K562 (cell line): ENCODE results near the gene NEURL1B. TPM values are rescaled to one million over a fixed set of nuclear protein-coding genes. Genes with fewer than 3 reads are reported as not detected.

ENCODE experiments used
- ATAC-seq: fragments of 200-7000 bp; cut with Tn5 transposase; 3 replicates; pipeline ENCODE4 v1.9.1; 2020; ENCODE audit warnings: moderate library complexity
- BruUV-seq: library from RNA; stranded (reverse); fragments of 400-500 nt; replicated peaks from 2 replicates; lab custom pipeline; 2021; lab: Mats Ljungman, UMichigan
- CTCF ChIA-PET: fragments of 300-600 bp; formaldehyde crosslinking; extraction: SDS; loops from one replicate; lab custom pipeline; 2021; ENCODE audit warnings: low intra/inter-chr PET ratio; lab: Yijun Ruan, JAX
- POLR2A ChIA-PET: fragments of 300-600, 350-650 bp; sonication (Branson Sonifier 250); formaldehyde crosslinking; extraction: SDS; loops from one replicate; lab custom pipeline; 2021; ENCODE audit warnings: antibody characterized with exemption, inconsistent platforms; lab: Yijun Ruan, JAX
- DNase-seq, 4 experiments: peaks; one replicate each; pipeline versions ENCODE4 v3.0.0 to v3.0.0-alpha.2; 2011 to 2018; ENCODE audit warnings: low spot score in 3 of 4, mixed read lengths in 3 of 4; ENCODE audit errors: extremely low read depth in 1 of 4
- FAIRE-seq: peaks from 2 replicates; lab custom pipeline; 2011; peaks lifted over from hg19 to GRCh38; lab: Jason Lieb, UNC
- H2AFZ ChIP-seq: 2 replicates; pipeline ENCODE4 v1.6.0; 2011; ENCODE audit warnings: low read depth, low read length, control low read depth, inconsistent platforms
- H3K27ac ChIP-seq: fragments of 200-600 bp; 3 replicates; pipeline ENCODE4 v1.8.0; 2011; ENCODE audit warnings: low read depth, mild to moderate bottlenecking, control low read depth, inconsistent platforms, low read length, moderate library complexity, mixed read lengths; ENCODE audit errors: extremely low read depth
- H3K27me3 ChIP-seq, 2 experiments: fragments of 300-600 bp in 1 of 2; 2 replicates in 1 of 2; 3 replicates in 1 of 2; pipeline versions ENCODE4 v1.6.0 to v1.8.0; 2011; ENCODE audit warnings: inconsistent platforms in 2 of 2, low read length in 2 of 2, mild to moderate bottlenecking in 1 of 2, mixed read lengths in 1 of 2, moderate library complexity in 1 of 2; ENCODE audit not compliant: control insufficient read depth in 2 of 2, insufficient read depth in 2 of 2
- H3K36me3 ChIP-seq: fragments of 300-600 bp; 3 replicates; pipeline ENCODE4 v1.8.0; 2011; ENCODE audit warnings: mild to moderate bottlenecking, low read length, inconsistent platforms; ENCODE audit not compliant: control insufficient read depth, insufficient read depth
- H3K4me1 ChIP-seq, 2 experiments: fragments of 200-600 bp in 1 of 2; replicated peaks in 1 of 2; 2 replicates in 1 of 2; 3 replicates in 1 of 2; pipeline versions ENCODE4 v1.5.1 to v1.8.0; 2011; ENCODE audit warnings: inconsistent platforms in 2 of 2, low read length in 2 of 2, mild to moderate bottlenecking in 1 of 2, mixed read lengths in 1 of 2, moderate library complexity in 1 of 2; ENCODE audit not compliant: control insufficient read depth in 2 of 2, insufficient read depth in 2 of 2
- H3K4me2 ChIP-seq: 2 replicates; pipeline ENCODE4 v1.6.1; 2011; ENCODE audit warnings: low read length, control low read depth, inconsistent platforms, mixed read lengths; ENCODE audit not compliant: insufficient read depth
- H3K4me3 ChIP-seq: fragments of 200-600 bp; sonication (generic), shearing (Covaris generic); 2 replicates; pipeline ENCODE4 v1.5.1; 2016; ENCODE audit warnings: control low read depth, inconsistent platforms
- H3K79me2 ChIP-seq: fragments of 200-600 bp; 3 replicates; pipeline ENCODE4 v1.8.0; 2011; ENCODE audit warnings: low read length, inconsistent platforms; ENCODE audit not compliant: control insufficient read depth, insufficient read depth
- H3K9ac ChIP-seq, 2 experiments: 2 replicates each; pipeline versions ENCODE4 v1.6.0 to v1.6.1; 2011; ENCODE audit warnings: low read depth in 2 of 2, low read length in 2 of 2, control low read depth in 1 of 2, inconsistent platforms in 1 of 2, mild to moderate bottlenecking in 1 of 2, mixed read lengths in 1 of 2; ENCODE audit not compliant: insufficient read depth in 1 of 2
- H3K9me1 ChIP-seq: one replicate; pipeline ENCODE4 v1.6.0; 2011; ENCODE audit warnings: inconsistent platforms, mild to moderate bottlenecking, low read length, moderate library complexity; ENCODE audit not compliant: control insufficient read depth, insufficient read depth
- H3K9me3 ChIP-seq: replicated peaks from 2 replicates; pipeline ENCODE4 v1.5.1; 2011; ENCODE audit warnings: low read depth, low read length, inconsistent platforms; ENCODE audit not compliant: control insufficient read depth, insufficient read depth
- H4K20me1 ChIP-seq: replicated peaks from 2 replicates; pipeline ENCODE4 v1.6.1; 2011; ENCODE audit warnings: low read length, inconsistent platforms, mixed read lengths; ENCODE audit not compliant: control insufficient read depth, insufficient read depth
- CREB1 ChIP-seq, 2 experiments: sonication (generic) in 1 of 2; formaldehyde crosslinking in 1 of 2; IDR thresholded peaks; 2 replicates each; pipeline versions ENCODE4 v1.6.1 to v1.8.0; 2012 to 2022; ENCODE audit warnings: inconsistent platforms in 1 of 2, mild to moderate bottlenecking in 1 of 2, missing genetic modification reagents in 1 of 2, moderate library complexity in 1 of 2
- HDAC6 ChIP-seq: IDR thresholded peaks from 2 replicates; pipeline ENCODE4 v1.6.1; 2012; ENCODE audit warnings: low read depth, mild to moderate bottlenecking, control low read depth, inconsistent platforms, low read length, moderate library complexity
- KAT7 ChIP-seq: sonication (generic); formaldehyde crosslinking; IDR thresholded peaks from 2 replicates; pipeline ENCODE4 v1.8.0; 2022; ENCODE audit warnings: missing genetic modification reagents, mild to moderate bottlenecking, borderline replicate concordance
- MTF1 ChIP-seq: fragments of 250-450 bp; sonication (Bioruptor Pico); IDR thresholded peaks from 2 replicates; pipeline ENCODE4 v1.9.0; 2021; ENCODE audit warnings: moderate library complexity, mild to moderate bottlenecking, inconsistent platforms, borderline replicate concordance
- THRA ChIP-seq: fragments of 450-650 bp; IDR thresholded peaks from 2 replicates; pipeline ENCODE4 v1.6.1; 2017; ENCODE audit warnings: mild to moderate bottlenecking, moderate library complexity
- ZNF583 ChIP-seq: fragments of 250-450 bp; sonication (Bioruptor Pico); IDR thresholded peaks from 2 replicates; pipeline ENCODE4 v1.4.0; 2020
- ZNF778 ChIP-seq: fragments of 450-650 bp; formaldehyde crosslinking; IDR thresholded peaks from 2 replicates; pipeline ENCODE4 v1.4.0; 2020; ENCODE audit warnings: mild to moderate bottlenecking, moderate library complexity
- WGBS: fragments of 100-300 bp; shearing (Covaris generic); methylation state at CpG from one replicate; pipeline ENCODE4 v1.1.6; 2016; ENCODE audit warnings: low coverage, mixed read lengths; ENCODE audit not compliant: insufficient coverage; ENCODE audit errors: missing lambda C conversion rate; 5-methylcytosine and 5-hydroxymethylcytosine counted together
- in situ Hi-C: fragments of 300-500 bp; cut with MboI; formaldehyde crosslinking; loops from 4 replicates; pipeline ENCODE4 v1.15.0; 2018; ENCODE audit warnings: inconsistent platforms, mixed read lengths
- intact Hi-C: fragments of 100-400 bp; cut with micrococcal nuclease; formaldehyde crosslinking; loops from 2 replicates; pipeline ENCODE4 v1.14.2; 2022
- polyA plus RNA-seq, 8 experiments: library from polyadenylated mRNA; depleted of rRNA in 4 of 8; stranded (reverse) in 5 of 8; unstranded in 3 of 8; fragments of >200 nt; fragmentation: Nextera tagmentation in 2 of 8; fragmentation: Illumina TruSeq in 1 of 8; extraction: Ambion mirVana in 2 of 8; extraction: Trizol in 1 of 8; gene quantifications; 2 replicates each; pipeline versions ENCODE4 v1.2.1 to v1.2.3, GENCODE V29; 2011 to 2014; ENCODE audit warnings: inconsistent platforms in 1 of 8, missing spikeins in 1 of 8
- total RNA-seq, 7 experiments: library from RNA; depleted of rRNA in 6 of 7; stranded (reverse); fragments of >200 nt in 6 of 7; fragmentation: Illumina TruSeq in 2 of 7; extraction: Trizol in 2 of 7; gene quantifications; 2 replicates each; pipeline versions ENCODE4 v1.2.1 to v1.2.3, GENCODE V29; 2011 to 2021; ENCODE audit warnings: low replicate concordance in 1 of 7
- TF ChIP-seq, protein P1 (sequence below): conservative IDR thresholded peaks from 2 replicates; pipeline ENCODE4 v1.6.1; 2011; ENCODE audit warnings: low read depth, mild to moderate bottlenecking, low read length; ENCODE audit not compliant: control insufficient read depth
- TF ChIP-seq, protein P2 (sequence below), 3 experiments: fragments of 200-800 bp in 1 of 3; sonication (Bioruptor generic) in 1 of 3; sonication (generic) in 1 of 3; formaldehyde crosslinking in 1 of 3; IDR thresholded peaks; 2 replicates each; pipeline versions ENCODE4 v1.6.1 to v1.8.0; 2016 to 2022; ENCODE audit warnings: mild to moderate bottlenecking in 2 of 3, missing compliant biosample characterization in 2 of 3, missing genetic modification characterization in 2 of 3, missing genetic modification reagents in 1 of 3

The NEURL1B gene
- total and polyA plus RNA-seq, 9 of the 15 experiments (the other 6 are each of a cell fraction or from before 2014, with no cell fraction given): 0.04 TPM; not detected in 8

GRCh38 chr5:172597755-172598155 lies 43.3 kb upstream of the NEURL1B start:
- 6% methylated on average over 14 of the region's 14 CpGs for WGBS
- POLR2A ChIA-PET: no interaction called here

GRCh38 chr5:172598251-172599203 lies 42.5 kb upstream of the NEURL1B start:
- ChIA-PET CTCF (no interaction called here), POLR2A (interaction anchor here (0.9 kb wide), 1 partner anchor 11 kb away, joined by 4 read pairs; no protein-coding TSS in a partner anchor)
- H3K79me2 ChIP-seq: no peaks in the 10 kb centered on the region
- no peaks in the 10 kb centered on the region for H3K9me3 ChIP-seq
- FAIRE-seq (no peak), DNase-seq (no peak), ATAC-seq (no peak)
- no TSS peak for BruUV-seq
- no peak overlapping the region for H3K27ac ChIP-seq
- no peak overlapping the region for H3K4me3 ChIP-seq
- no peaks in the 10 kb centered on the region for H3K36me3 ChIP-seq
- H2AFZ ChIP-seq: no peak overlapping the region
- H3K9ac ChIP-seq: no peak overlapping the region
- H3K4me2 ChIP-seq: no peak overlapping the region
- no peak for TF ChIP-seq KAT7 (CRISPR knock-in tag)
- no peak for TF ChIP-seq THRA
- no peak for TF ChIP-seq ZNF778 (CRISPR knock-in tag)
- no peak for TF ChIP-seq CREB1 (IDR thresholded peaks at IDR 0.05)
- TF ChIP-seq CREB1 (CRISPR knock-in tag; IDR thresholded peaks at IDR 0.05): no peak
- TF ChIP-seq, protein P1, sequence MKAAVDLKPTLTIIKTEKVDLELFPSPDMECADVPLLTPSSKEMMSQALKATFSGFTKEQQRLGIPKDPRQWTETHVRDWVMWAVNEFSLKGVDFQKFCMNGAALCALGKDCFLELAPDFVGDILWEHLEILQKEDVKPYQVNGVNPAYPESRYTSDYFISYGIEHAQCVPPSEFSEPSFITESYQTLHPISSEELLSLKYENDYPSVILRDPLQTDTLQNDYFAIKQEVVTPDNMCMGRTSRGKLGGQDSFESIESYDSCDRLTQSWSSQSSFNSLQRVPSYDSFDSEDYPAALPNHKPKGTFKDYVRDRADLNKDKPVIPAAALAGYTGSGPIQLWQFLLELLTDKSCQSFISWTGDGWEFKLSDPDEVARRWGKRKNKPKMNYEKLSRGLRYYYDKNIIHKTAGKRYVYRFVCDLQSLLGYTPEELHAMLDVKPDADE: no peak
- TF ChIP-seq ZNF583: no peak
- TF ChIP-seq HDAC6: no peak
- TF ChIP-seq, protein P2, sequence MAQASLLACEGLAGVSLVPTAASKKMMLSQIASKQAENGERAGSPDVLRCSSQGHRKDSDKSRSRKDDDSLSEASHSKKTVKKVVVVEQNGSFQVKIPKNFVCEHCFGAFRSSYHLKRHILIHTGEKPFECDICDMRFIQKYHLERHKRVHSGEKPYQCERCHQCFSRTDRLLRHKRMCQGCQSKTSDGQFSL (CRISPR knock-in tag; IDR thresholded peaks at IDR 0.05): no peak
- TF ChIP-seq, protein P2 (tag; IDR thresholded peaks at IDR 0.05): no peak
- in situ Hi-C loops: no loop called here
- H3K9me1 ChIP-seq: no peaks in the 10 kb centered on the region
- H3K4me1 ChIP-seq: no peaks in the 10 kb centered on the region
- H3K27me3 ChIP-seq: peaks cover 17 to 76% of the 10 kb centered on the region in 2 experiments
- intact Hi-C loops: no loop called here
- H4K20me1 ChIP-seq: peaks cover 8% of the 10 kb centered on the region; the same call in 1 of the 2 replicates
- 6% methylated on average over 18 of the region's 18 CpGs for WGBS

More at GRCh38 chr5:172597755-172598155, 43.3 kb upstream of the NEURL1B start:
- Histone ChIP-seq H4K20me1 (peaks cover 8% of the 10 kb centered on the region; the same call in 1 of the 2 replicates), H3K4me2 (no peak overlapping the region), H3K9me3 (no peaks in the 10 kb centered on the region), H3K79me2 (no peaks in the 10 kb centered on the region), H3K9me1 (no peaks in the 10 kb centered on the region), H3K9ac (peak overlapping the region in 1 of 2 experiments; percentile 7; a peak in 1 of 4 replicates), H3K27ac (no peak overlapping the region), H3K4me1 (no peaks in the 10 kb centered on the region), H3K4me3 (no peak overlapping the region), H3K27me3 (peaks cover 18 to 75% of the 10 kb centered on the region in 2 experiments), H2AFZ (no peak overlapping the region), H3K36me3 (no peaks in the 10 kb centered on the region)
- CTCF ChIA-PET: no interaction called here
- no peak for TF ChIP-seq MTF1
- ATAC-seq (no peak), FAIRE-seq (no peak), DNase-seq (no peak)
- no TSS peak for BruUV-seq
- in situ Hi-C loops: no loop called here
- intact Hi-C loops: no loop called here
